Activated CD8-positive, alpha-beta memory T cell treated with anti-CD3 and anti-CD28 coated beads, Interleukin-2, amount 50 U/mL, for 1 hour (primary cell): ENCODE results near the gene CDK4.

Experiments
- DNase-seq: peaks from one replicate; pipeline ENCODE4 v3.0.0-alpha.2; 2020; ENCODE audit errors: extremely low read depth

CDK4 gene

DNA sequence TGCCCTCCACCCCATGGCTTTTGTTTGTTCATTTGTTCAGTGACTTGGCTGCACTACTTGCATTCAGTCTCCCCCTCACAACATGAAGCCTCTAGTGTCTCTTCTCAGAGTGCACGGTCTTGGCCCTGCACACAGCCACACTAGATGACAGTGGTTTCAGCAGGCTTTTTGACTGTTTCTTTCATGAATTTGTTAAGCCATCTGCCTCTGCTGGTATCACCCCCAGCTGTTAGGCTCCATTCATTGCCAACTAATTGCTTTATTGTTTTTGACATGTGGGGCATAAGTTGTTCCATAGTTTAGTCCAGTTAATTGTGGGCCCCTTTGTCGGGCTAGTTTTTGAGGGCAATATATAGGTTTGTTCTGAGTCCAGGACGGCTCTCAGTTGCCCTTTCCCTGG, 39.4 kb downstream of the CDK4 start:
- DNase-seq = no peak

DNA sequence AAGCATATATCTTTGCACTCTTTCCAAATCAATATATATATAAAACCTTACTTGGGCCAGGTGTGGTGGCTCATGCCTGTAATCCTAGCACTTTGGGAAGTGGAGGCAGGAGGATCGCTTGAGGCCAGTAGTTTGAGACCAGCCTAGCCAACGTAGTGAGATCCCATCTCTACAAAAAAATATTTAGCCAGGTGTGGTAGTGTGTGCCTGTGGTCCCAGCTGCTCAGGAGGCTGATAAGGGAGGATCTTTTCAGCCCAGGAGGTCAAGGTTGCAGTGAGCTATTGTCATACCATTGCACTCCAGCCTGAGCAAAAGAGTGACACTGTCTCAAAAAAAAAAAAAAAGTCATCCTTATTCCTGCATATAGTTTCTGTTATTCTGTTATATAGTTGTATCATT, 43.8 kb downstream of the CDK4 start:
- DNase-seq = no peak

- no peak for DNase-seq
Observed at GRCh38 chr12:57707250-57707649, 44.9 kb downstream of the CDK4 start.

DNA sequence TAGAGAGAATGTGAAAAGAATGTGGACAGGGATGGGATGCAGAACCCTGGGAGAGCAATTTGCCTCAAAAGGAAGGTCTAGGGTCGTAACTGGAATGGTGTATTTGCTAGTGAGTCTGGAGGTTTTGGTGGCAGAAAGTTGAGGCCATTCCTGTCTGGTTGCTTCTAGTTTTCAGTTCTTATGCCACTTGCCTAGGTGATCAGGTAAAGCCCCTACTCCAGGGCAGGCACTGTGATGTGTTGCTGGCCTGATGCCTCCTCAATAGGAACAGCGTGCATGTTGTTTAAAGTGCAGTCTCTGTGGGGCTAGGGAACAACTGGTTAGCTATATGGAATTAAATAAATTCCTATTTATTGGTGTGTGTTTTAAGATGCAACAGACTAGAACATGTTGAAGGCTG, 51.8 kb downstream of the CDK4 start:
- no peak for DNase-seq

- no peak for DNase-seq
Observed at GRCh38 chr12:57698414-57698813, 53.7 kb downstream of the CDK4 start.
